GM23338 (cell line): ENCODE data around the gene NME3. TPM values are rescaled to one million over a fixed set of nuclear protein-coding genes. Genes with fewer than 3 reads are reported as not detected.

Experiments
- ATAC-seq: fragments of 200-7000 bp; cut with Tn5 transposase; 3 replicates; pipeline ENCODE4 v1.9.1; 2020
- DNase-seq: peaks from one replicate; pipeline ENCODE4 v3.0.0-alpha.2; 2015; ENCODE audit warnings: low spot score
- H2AFZ ChIP-seq: fragments of 200-600 bp; sonication (generic); 2 replicates; pipeline ENCODE4 v1.8.0; 2016; ENCODE audit warnings: antibody characterized with exemption, mild to moderate bottlenecking, moderate library complexity
- H3F3A ChIP-seq: fragments of 200-600 bp; sonication (generic); replicated peaks from 2 replicates; pipeline ENCODE4 v1.8.0; 2017; ENCODE audit warnings: antibody characterized with exemption, mixed run types, low read depth
- H3K27ac ChIP-seq: fragments of 200-600 bp; sonication (generic); 2 replicates; pipeline ENCODE4 v1.6.1; 2016; ENCODE audit warnings: low read depth
- H3K27me3 ChIP-seq: fragments of 200-600 bp; sonication (generic); 2 replicates; pipeline ENCODE4 v1.8.0; 2016; ENCODE audit warnings: mild to moderate bottlenecking, mixed run types, moderate library complexity; ENCODE audit not compliant: insufficient read depth
- H3K36me3 ChIP-seq: fragments of 200-600 bp; sonication (generic); 2 replicates; pipeline ENCODE4 v1.8.0; 2016; ENCODE audit warnings: mild to moderate bottlenecking; ENCODE audit not compliant: insufficient read depth
- H3K4me1 ChIP-seq: fragments of 200-600 bp; sonication (generic); 2 replicates; pipeline ENCODE4 v1.8.0; 2016; ENCODE audit warnings: mild to moderate bottlenecking, moderate library complexity; ENCODE audit not compliant: insufficient read depth
- H3K4me2 ChIP-seq: fragments of 200-600 bp; sonication (generic); 2 replicates; pipeline ENCODE4 v1.7.1; 2017; ENCODE audit warnings: mixed run types
- H3K4me3 ChIP-seq: fragments of 200-600 bp; sonication (generic); 2 replicates; pipeline ENCODE4 v1.6.1; 2016; ENCODE audit warnings: mixed run types
- H3K79me2 ChIP-seq: fragments of 200-600 bp; sonication (generic); replicated peaks from 2 replicates; pipeline ENCODE4 v1.8.0; 2017; ENCODE audit warnings: mild to moderate bottlenecking; ENCODE audit not compliant: insufficient read depth
- H3K9me2 ChIP-seq: fragments of 200-600 bp; sonication (generic); 2 replicates; pipeline ENCODE4 v1.8.0; 2017; ENCODE audit not compliant: insufficient read depth
- H4K20me1 ChIP-seq: fragments of 200-600 bp; sonication (generic); replicated peaks from 2 replicates; pipeline ENCODE4 v1.8.0; 2017; ENCODE audit warnings: mild to moderate bottlenecking; ENCODE audit not compliant: insufficient read depth
- H3K27ac Mint-ChIP-seq: 2 replicates; pipeline ENCODE4 v1.8.0; 2020; ENCODE audit warnings: inconsistent platforms, mild to moderate bottlenecking, moderate library complexity, mixed read lengths
- H3K27me3 Mint-ChIP-seq: 3 replicates; pipeline ENCODE4 v1.8.0; 2022; ENCODE audit warnings: low read depth, mild to moderate bottlenecking, moderate library complexity, mixed read lengths, inconsistent platforms; ENCODE audit not compliant: insufficient read depth, poor library complexity
- H3K36me3 Mint-ChIP-seq: 3 replicates; pipeline ENCODE4 v1.8.0; 2021; ENCODE audit warnings: low read depth, mild to moderate bottlenecking, inconsistent platforms, moderate library complexity, mixed read lengths
- H3K4me1 Mint-ChIP-seq: 3 replicates; pipeline ENCODE4 v1.8.0; 2020; ENCODE audit warnings: mild to moderate bottlenecking, inconsistent platforms, mixed read lengths
- H3K4me3 Mint-ChIP-seq: 3 replicates; pipeline ENCODE4 v1.8.0; 2021; ENCODE audit warnings: moderate library complexity, mild to moderate bottlenecking, inconsistent platforms, mixed read lengths
- H3K9me3 Mint-ChIP-seq: 3 replicates; pipeline ENCODE4 v1.8.0; 2020; ENCODE audit warnings: moderate library complexity, mild to moderate bottlenecking, inconsistent platforms, mixed read lengths
- CREB1 ChIP-seq: fragments of 250-450 bp; sonication (Bioruptor Pico); IDR thresholded peaks from 2 replicates; pipeline ENCODE4 v1.5.0; 2020; ENCODE audit warnings: low read depth, mild to moderate bottlenecking, moderate library complexity
- ETS1 ChIP-seq: IDR thresholded peaks from 2 replicates; pipeline ENCODE4 v1.6.1; 2016; ENCODE audit warnings: antibody characterized with exemption
- EZH2 ChIP-seq: fragments of 200-600 bp; sonication (generic); IDR thresholded peaks from one replicate; pipeline ENCODE4 v1.8.0; 2017; ENCODE audit warnings: antibody characterized with exemption, mild to moderate bottlenecking, low read depth; ENCODE audit not compliant: unreplicated experiment
- EZH2phosphoT487 ChIP-seq: fragments of 200-600 bp; sonication (generic); IDR thresholded peaks from one replicate; pipeline ENCODE4 v1.8.1; 2018; ENCODE audit warnings: antibody characterized with exemption; ENCODE audit not compliant: unreplicated experiment
- JUNB ChIP-seq: IDR thresholded peaks from one replicate; pipeline ENCODE4 v1.6.1; 2016; ENCODE audit warnings: antibody characterized with exemption; ENCODE audit not compliant: unreplicated experiment
- NANOG ChIP-seq: IDR thresholded peaks from 2 replicates; pipeline ENCODE4 v1.6.1; 2016; ENCODE audit warnings: antibody characterized with exemption, borderline replicate concordance
- POLR2AphosphoS5 ChIP-seq: IDR thresholded peaks from 2 replicates; pipeline ENCODE4 v1.6.1; 2016; ENCODE audit warnings: antibody characterized with exemption, low read depth
- REST ChIP-seq: IDR thresholded peaks from one replicate; pipeline ENCODE4 v1.6.1; 2018; ENCODE audit warnings: antibody characterized with exemption; ENCODE audit not compliant: unreplicated experiment
- STAT1 ChIP-seq: IDR thresholded peaks from one replicate; pipeline ENCODE4 v1.6.1; 2016; ENCODE audit warnings: antibody characterized with exemption; ENCODE audit not compliant: unreplicated experiment
- ZNF114 ChIP-seq: fragments of 250-450 bp; sonication (Bioruptor Pico); IDR thresholded peaks from 2 replicates; pipeline ENCODE4 v1.5.0; 2020; ENCODE audit warnings: mild to moderate bottlenecking, moderate library complexity
- ZNF331 ChIP-seq: fragments of 250-450 bp; sonication (Bioruptor Pico); IDR thresholded peaks from 2 replicates; pipeline ENCODE4 v1.5.0; 2020; ENCODE audit warnings: low read depth, mild to moderate bottlenecking, moderate library complexity
- polyA plus RNA-seq: library from polyadenylated mRNA; unstranded; fragments of >200 nt; fragmentation: Nextera tagmentation; extraction: Ambion mirVana; gene quantifications from 2 replicates; pipeline ENCODE4 v1.2.1, GENCODE V29; 2016
- total RNA-seq: library from RNA; depleted of rRNA; stranded (reverse); fragments of >200 nt; shearing (Covaris generic); gene quantifications from 2 replicates; pipeline ENCODE4 v1.2.3, GENCODE V29; 2014
- TF ChIP-seq, protein P1 (sequence below): fragments of 250-450 bp; sonication (Bioruptor Pico); IDR thresholded peaks from 2 replicates; pipeline ENCODE4 v1.5.0; 2020; ENCODE audit warnings: mild to moderate bottlenecking, moderate library complexity
- TF ChIP-seq, protein P2 (sequence below), 2 experiments: fragments of 200-600 bp in 1 of 2; sonication (generic) in 1 of 2; conservative IDR thresholded peaks; 2 replicates each; pipeline versions ENCODE4 v1.5.1 to v1.6.1; 2016 to 2017; ENCODE audit warnings: antibody characterized with exemption in 2 of 2, low read depth in 2 of 2, mild to moderate bottlenecking in 2 of 2, moderate library complexity in 1 of 2

NME3 gene
- total and polyA plus RNA-seq, 2 experiments from 2014 or later: 95.3 to 130 TPM

DNA sequence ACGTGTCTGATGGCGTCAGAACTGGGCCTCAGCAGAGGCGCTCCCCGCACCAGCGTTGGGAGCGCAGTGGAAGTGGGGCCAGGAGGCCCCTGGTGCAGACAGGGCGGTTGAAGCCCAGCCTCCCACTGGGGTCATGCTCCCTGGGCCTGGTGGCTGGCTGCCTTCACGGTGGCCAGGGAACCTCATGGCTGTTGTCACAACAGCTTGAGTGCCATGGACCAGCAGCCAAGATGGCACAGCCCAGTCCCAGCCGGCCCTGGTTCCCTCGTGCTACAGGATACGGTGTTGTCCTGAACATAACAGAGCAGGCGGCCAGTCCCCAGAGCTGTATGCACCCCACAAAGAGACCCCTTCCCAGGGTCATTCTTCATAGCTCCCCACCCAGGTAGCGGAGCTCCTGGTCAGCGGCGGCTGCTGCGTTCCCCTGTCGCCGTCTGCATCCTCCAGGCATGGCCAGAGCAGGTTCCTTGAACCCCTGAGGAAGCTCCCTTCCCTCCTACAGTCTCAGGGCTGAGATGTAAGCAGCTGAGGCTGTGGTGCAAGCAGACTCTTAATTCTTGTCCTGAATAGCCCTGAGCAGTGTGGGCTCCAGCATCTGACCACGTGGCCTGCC, 29.7 kb downstream of the NME3 start:
- H3K27ac Mint-ChIP-seq: no peak overlapping the region
- Histone ChIP-seq H3K36me3 (no peaks in the 10 kb centered on the region), H3K27ac (no peak overlapping the region), H3K27me3 (no peaks in the 10 kb centered on the region), H3K4me3 (no peak overlapping the region), H4K20me1 (no peaks in the 10 kb centered on the region), H3F3A (peaks cover 29% of the 10 kb centered on the region), H3K9me2 (no peaks in the 10 kb centered on the region), H3K79me2 (no peaks in the 10 kb centered on the region), H2AFZ (no peak overlapping the region), H3K4me1 (no peaks in the 10 kb centered on the region), H3K4me2 (no peak overlapping the region)
- no peak overlapping the region for H3K4me3 Mint-ChIP-seq
- H3K9me3 Mint-ChIP-seq: peaks cover 3% of the 10 kb centered on the region; the same call in 2 of the 3 replicates
- H3K36me3 Mint-ChIP-seq: peaks cover 8% of the 10 kb centered on the region; the same call in 2 of the 3 replicates
- no peak for TF ChIP-seq ZNF331
- TF ChIP-seq NANOG: no peak
- TF ChIP-seq EZH2phosphoT487: no peak
- TF ChIP-seq, protein P1, sequence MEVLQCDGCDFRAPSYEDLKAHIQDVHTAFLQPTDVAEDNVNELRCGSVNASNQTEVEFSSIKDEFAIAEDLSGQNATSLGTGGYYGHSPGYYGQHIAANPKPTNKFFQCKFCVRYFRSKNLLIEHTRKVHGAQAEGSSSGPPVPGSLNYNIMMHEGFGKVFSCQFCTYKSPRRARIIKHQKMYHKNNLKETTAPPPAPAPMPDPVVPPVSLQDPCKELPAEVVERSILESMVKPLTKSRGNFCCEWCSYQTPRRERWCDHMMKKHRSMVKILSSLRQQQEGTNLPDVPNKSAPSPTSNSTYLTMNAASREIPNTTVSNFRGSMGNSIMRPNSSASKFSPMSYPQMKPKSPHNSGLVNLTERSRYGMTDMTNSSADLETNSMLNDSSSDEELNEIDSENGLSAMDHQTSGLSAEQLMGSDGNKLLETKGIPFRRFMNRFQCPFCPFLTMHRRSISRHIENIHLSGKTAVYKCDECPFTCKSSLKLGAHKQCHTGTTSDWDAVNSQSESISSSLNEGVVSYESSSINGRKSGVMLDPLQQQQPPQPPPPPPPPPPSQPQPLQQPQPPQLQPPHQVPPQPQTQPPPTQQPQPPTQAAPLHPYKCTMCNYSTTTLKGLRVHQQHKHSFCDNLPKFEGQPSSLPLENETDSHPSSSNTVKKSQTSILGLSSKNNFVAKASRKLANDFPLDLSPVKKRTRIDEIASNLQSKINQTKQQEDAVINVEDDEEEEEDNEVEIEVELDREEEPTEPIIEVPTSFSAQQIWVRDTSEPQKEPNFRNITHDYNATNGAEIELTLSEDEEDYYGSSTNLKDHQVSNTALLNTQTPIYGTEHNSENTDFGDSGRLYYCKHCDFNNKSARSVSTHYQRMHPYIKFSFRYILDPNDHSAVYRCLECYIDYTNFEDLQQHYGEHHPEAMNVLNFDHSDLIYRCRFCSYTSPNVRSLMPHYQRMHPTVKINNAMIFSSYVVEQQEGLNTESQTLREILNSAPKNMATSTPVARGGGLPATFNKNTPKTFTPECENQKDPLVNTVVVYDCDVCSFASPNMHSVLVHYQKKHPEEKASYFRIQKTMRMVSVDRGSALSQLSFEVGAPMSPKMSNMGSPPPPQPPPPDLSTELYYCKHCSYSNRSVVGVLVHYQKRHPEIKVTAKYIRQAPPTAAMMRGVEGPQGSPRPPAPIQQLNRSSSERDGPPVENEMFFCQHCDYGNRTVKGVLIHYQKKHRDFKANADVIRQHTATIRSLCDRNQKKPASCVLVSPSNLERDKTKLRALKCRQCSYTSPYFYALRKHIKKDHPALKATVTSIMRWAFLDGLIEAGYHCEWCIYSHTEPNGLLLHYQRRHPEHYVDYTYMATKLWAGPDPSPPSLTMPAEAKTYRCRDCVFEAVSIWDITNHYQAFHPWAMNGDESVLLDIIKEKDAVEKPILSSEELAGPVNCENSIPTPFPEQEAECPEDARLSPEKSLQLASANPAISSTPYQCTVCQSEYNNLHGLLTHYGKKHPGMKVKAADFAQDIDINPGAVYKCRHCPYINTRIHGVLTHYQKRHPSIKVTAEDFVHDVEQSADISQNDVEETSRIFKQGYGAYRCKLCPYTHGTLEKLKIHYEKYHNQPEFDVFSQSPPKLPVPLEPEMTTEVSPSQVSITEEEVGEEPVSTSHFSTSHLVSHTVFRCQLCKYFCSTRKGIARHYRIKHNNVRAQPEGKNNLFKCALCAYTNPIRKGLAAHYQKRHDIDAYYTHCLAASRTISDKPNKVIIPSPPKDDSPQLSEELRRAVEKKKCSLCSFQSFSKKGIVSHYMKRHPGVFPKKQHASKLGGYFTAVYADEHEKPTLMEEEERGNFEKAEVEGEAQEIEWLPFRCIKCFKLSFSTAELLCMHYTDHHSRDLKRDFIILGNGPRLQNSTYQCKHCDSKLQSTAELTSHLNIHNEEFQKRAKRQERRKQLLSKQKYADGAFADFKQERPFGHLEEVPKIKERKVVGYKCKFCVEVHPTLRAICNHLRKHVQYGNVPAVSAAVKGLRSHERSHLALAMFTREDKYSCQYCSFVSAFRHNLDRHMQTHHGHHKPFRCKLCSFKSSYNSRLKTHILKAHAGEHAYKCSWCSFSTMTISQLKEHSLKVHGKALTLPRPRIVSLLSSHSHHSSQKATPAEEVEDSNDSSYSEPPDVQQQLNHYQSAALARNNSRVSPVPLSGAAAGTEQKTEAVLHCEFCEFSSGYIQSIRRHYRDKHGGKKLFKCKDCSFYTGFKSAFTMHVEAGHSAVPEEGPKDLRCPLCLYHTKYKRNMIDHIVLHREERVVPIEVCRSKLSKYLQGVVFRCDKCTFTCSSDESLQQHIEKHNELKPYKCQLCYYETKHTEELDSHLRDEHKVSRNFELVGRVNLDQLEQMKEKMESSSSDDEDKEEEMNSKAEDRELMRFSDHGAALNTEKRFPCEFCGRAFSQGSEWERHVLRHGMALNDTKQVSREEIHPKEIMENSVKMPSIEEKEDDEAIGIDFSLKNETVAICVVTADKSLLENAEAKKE (CRISPR knock-in tag): no peak
- no peak for TF ChIP-seq EZH2
- no peak for TF ChIP-seq POLR2AphosphoS5
- TF ChIP-seq, protein P2, sequence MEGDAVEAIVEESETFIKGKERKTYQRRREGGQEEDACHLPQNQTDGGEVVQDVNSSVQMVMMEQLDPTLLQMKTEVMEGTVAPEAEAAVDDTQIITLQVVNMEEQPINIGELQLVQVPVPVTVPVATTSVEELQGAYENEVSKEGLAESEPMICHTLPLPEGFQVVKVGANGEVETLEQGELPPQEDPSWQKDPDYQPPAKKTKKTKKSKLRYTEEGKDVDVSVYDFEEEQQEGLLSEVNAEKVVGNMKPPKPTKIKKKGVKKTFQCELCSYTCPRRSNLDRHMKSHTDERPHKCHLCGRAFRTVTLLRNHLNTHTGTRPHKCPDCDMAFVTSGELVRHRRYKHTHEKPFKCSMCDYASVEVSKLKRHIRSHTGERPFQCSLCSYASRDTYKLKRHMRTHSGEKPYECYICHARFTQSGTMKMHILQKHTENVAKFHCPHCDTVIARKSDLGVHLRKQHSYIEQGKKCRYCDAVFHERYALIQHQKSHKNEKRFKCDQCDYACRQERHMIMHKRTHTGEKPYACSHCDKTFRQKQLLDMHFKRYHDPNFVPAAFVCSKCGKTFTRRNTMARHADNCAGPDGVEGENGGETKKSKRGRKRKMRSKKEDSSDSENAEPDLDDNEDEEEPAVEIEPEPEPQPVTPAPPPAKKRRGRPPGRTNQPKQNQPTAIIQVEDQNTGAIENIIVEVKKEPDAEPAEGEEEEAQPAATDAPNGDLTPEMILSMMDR (conservative IDR thresholded peaks at IDR 0.05; ENCODE audit: low read depth in 2 of 2): no peak
- no peak for TF ChIP-seq STAT1
- no peak for TF ChIP-seq JUNB
- TF ChIP-seq ETS1: no peak
- TF ChIP-seq REST: no peak
- no peak for TF ChIP-seq CREB1 (CRISPR knock-in tag)
- TF ChIP-seq ZNF114 (CRISPR knock-in tag): no peak
- DNase-seq (no peak), ATAC-seq (no peak)
- H3K27me3 Mint-ChIP-seq: peaks cover 6% of the 10 kb centered on the region
- H3K4me1 Mint-ChIP-seq: no peaks in the 10 kb centered on the region
